Sigmoid colon (tissue), 4 donors: ENCODE data around the gene ASS1.

ENCODE experiments used
- EP300 ChIP-seq, 4 donors: sonication (generic); formaldehyde crosslinking; IDR thresholded peaks; one replicate each; pipeline ENCODE4 v1.6.1; 2017; ENCODE audit warnings: antibody characterized with exemption in 4 of 4
- POLR2A ChIP-seq, 2 donors: fragments of 450-650 bp; IDR thresholded peaks; one replicate each; pipeline ENCODE4 v1.6.1; 2016; ENCODE audit warnings: antibody characterized with exemption in 2 of 2, mild to moderate bottlenecking in 2 of 2, moderate library complexity in 2 of 2
- TF ChIP-seq, protein P1 (sequence below), 4 experiments: fragments of 450-650 bp in 3 of 4; fragments of 200-600 bp in 1 of 4; IDR thresholded peaks; one replicate each; pipeline ENCODE4 v1.5.1; 2016 to 2019; ENCODE audit warnings: antibody characterized with exemption in 4 of 4, mild to moderate bottlenecking in 3 of 4, moderate library complexity in 2 of 4

DNA sequence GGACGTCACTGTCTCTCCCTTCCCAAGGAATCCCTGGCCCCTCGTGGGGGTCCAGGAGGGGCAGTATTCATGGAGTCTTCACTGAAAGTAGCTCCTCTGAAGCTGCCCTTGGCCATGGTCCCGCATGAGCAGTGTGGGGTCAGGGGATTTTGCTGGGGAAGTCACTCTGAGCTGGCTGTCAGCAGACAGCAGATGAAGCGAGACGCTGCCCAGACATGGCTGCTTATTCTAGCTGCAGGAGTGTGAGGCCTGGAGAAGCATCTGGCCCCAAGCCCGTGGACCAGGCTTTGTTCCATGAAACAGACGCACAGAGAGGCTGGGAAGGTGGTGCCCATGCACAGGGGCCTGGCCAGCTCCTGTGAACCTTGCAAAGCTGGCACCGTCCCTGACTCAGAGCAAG, 21.5 kb upstream of the ASS1 start:
- TF ChIP-seq, protein P1, sequence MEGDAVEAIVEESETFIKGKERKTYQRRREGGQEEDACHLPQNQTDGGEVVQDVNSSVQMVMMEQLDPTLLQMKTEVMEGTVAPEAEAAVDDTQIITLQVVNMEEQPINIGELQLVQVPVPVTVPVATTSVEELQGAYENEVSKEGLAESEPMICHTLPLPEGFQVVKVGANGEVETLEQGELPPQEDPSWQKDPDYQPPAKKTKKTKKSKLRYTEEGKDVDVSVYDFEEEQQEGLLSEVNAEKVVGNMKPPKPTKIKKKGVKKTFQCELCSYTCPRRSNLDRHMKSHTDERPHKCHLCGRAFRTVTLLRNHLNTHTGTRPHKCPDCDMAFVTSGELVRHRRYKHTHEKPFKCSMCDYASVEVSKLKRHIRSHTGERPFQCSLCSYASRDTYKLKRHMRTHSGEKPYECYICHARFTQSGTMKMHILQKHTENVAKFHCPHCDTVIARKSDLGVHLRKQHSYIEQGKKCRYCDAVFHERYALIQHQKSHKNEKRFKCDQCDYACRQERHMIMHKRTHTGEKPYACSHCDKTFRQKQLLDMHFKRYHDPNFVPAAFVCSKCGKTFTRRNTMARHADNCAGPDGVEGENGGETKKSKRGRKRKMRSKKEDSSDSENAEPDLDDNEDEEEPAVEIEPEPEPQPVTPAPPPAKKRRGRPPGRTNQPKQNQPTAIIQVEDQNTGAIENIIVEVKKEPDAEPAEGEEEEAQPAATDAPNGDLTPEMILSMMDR (IDR thresholded peaks at IDR 0.05): no peak
- TF ChIP-seq EP300 (IDR thresholded peaks at IDR 0.05) (no peak), POLR2A (IDR thresholded peaks at IDR 0.05) (no peak)
